ENCODE data around the gene TTC38. TPM values are rescaled to one million over a fixed set of nuclear protein-coding genes. Genes with fewer than 3 reads are reported as not detected.
A peak's percentile ranks its signal among the peaks of the same experiment; 100 is the strongest.

Gene TTC38
- total and polyA plus RNA-seq, 2 donors (not counting 3 experiments of a cell fraction or from before 2014, with no cell fraction given) = 31.6 to 39.7 TPM

DNA sequence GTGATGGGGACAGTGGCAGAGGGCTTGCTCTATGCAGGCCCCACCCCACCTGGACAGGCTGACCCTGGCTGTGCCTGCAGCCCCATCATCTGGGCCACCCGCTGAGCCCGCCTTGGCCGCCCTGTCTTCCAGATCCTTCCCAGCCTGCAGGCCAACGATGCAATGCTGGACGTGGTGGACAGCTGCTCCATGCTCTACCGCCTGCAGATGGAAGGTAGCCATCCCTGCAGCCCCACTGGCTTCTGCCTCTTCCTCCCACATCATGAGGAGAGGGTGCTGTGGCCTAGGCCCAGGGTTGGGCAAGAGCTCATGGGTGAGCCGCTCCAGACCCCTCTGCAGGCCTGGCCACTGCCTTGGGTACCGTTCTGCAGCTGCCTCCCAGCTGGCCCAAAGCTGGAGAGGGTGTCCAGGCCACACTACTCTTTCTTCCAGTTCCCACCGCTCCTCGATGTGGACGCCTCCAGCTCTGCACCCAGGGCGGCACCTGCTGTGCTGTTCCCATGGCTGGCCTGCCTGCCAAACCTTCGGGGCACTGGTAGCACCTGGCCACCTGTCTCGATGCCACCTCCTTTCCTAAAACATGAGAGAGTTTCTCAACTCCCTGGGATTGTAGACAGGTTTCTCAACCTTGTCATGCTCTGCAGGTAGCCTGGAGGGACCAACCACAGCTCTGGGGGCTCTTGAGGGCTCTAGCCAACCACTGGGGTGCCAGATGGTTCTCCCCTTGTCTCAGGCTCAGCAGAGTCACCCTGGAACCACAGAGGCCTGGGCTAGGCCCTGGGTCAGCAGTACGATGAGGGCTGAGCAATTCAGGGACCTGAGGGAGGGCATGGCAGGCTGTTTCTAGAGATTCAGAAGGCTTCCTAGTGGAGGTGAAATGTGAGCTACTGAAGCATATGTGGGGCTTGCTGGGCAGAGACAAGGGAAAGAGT lies 19.4 kb downstream of the TTC38 start:
- no TSS peak for BruUV-seq (replicated peaks)
- intact Hi-C loops (cut with micrococcal nuclease) = no loop called here
- Histone ChIP-seq H3K27me3 (ENCODE audit: control insufficient read depth in 2 of 2, insufficient read depth in 2 of 2, low read length in 2 of 2) (no peaks in the 10 kb centered on the region), H3K4me3 (replicated peaks in 1 of 3; ENCODE audit: insufficient read depth in 1 of 3, low read depth in 1 of 3, low read length in 3 of 3) (no peak overlapping the region), H3K79me2 (ENCODE audit: control insufficient read depth, insufficient read depth, low read length) (no peaks in the 10 kb centered on the region), H3K9me3 (replicated peaks; ENCODE audit: control insufficient read depth, insufficient read depth, low read length) (no peaks in the 10 kb centered on the region), H3K9ac (replicated peaks; ENCODE audit: extremely low read depth, insufficient read depth, low read length) (peak overlapping the region; percentile 5), H3K27ac (ENCODE audit: insufficient read depth, low read depth, low read length) (peak overlapping the region; percentile 60), H4K20me1 (replicated peaks; ENCODE audit: control insufficient read depth, extremely low read depth, insufficient read depth, low read length) (no peaks in the 10 kb centered on the region), H3K4me1 (ENCODE audit: control insufficient read depth, extremely low read depth, insufficient read depth, low read length) (peaks cover 16% of the 10 kb centered on the region), H2AFZ (ENCODE audit: low read depth, low read length) (no peak overlapping the region), H3K36me3 (ENCODE audit: control insufficient read depth in 2 of 2, extremely low read depth in 1 of 2, insufficient read depth in 2 of 2, low read length in 2 of 2) (peaks cover 5 to 16% of the 10 kb centered on the region in 2 experiments), H3K9me1 (replicated peaks; ENCODE audit: control insufficient read depth, extremely low read depth, insufficient read depth, low read length) (no peaks in the 10 kb centered on the region), H3K4me2 (ENCODE audit: insufficient read depth, low read length) (peak overlapping the region; percentile 1)
- ChIA-PET POLR2A (no interaction called here), CTCF (interaction anchor here (1.4 to 2.2 kb wide), 2 partner anchors 9 to 17 kb away, joined by 4 to 7 read pairs; partner anchors contain the start of gene GTSE1)
- DNase-seq (ENCODE audit: low read depth, low spot score) (no peak), FAIRE-seq (no peak)
- dilution Hi-C loops (cut with MboI; ENCODE audit: extremely low pct_ligation_motif_present, low sequenced_read_pairs) = no loop called here
- TF ChIP-seq EZH2 (IDR thresholded peaks at IDR 0.05; ENCODE audit: borderline replicate concordance, low read depth, low read length, severe bottlenecking) (no peak), POLR2A (IDR thresholded peaks at IDR 0.05; ENCODE audit: low read depth, low read length) (no peak), GATA2 (IDR thresholded peaks at IDR 0.05; ENCODE audit: insufficient read depth, insufficient read length, low read depth, low read length) (no peak), POLR2AphosphoS5 (IDR thresholded peaks at IDR 0.05; ENCODE audit: insufficient read depth, low read depth, low read length) (no peak), JUN (IDR thresholded peaks at IDR 0.05; ENCODE audit: borderline replicate concordance, insufficient read depth, insufficient read length, low read depth) (no peak), MYC (IDR thresholded peaks at IDR 0.05; ENCODE audit: low read depth, low read length) (no peak), MAX (IDR thresholded peaks at IDR 0.05; ENCODE audit: insufficient read depth, insufficient read length) (no peak), FOS (IDR thresholded peaks at IDR 0.05; ENCODE audit: borderline replicate concordance, insufficient read depth, low read length) (no peak), CTCF (IDR thresholded peaks at IDR 0.05; ENCODE audit: extremely low read depth in 1 of 2, insufficient read depth in 1 of 2, low read depth in 1 of 2, low read length in 2 of 2) (no peak)

Measured in endothelial cell of umbilical vein (primary cell).